Fibroblast of lung (primary cell): ENCODE measurements around the gene TMEM184A. TPM values are rescaled to one million over a fixed set of nuclear protein-coding genes. Genes with fewer than 3 reads are reported as not detected.

Source experiments
- DNase-seq, 2 donors: peaks; one replicate each; pipeline versions ENCODE4 v3.0.0 to v3.0.0-alpha.2; 2010; ENCODE audit warnings: low read depth in 2 of 2
- H2AFZ ChIP-seq: 2 replicates; pipeline ENCODE4 v1.5.1; 2012; ENCODE audit warnings: low read length, control low read depth, inconsistent platforms
- H3K27ac ChIP-seq: 2 replicates; pipeline ENCODE4 v1.5.1; 2011; ENCODE audit warnings: low read length, control low read depth; ENCODE audit not compliant: insufficient read depth
- H3K27me3 ChIP-seq: 2 replicates; pipeline ENCODE4 v1.5.1; 2011; ENCODE audit warnings: mild to moderate bottlenecking, low read length; ENCODE audit not compliant: control insufficient read depth, insufficient read depth
- H3K36me3 ChIP-seq: 2 replicates; pipeline ENCODE4 v1.5.1; 2011; ENCODE audit warnings: low read length; ENCODE audit not compliant: control insufficient read depth, insufficient read depth
- H3K4me1 ChIP-seq: 2 replicates; pipeline ENCODE4 v1.5.1; 2011; ENCODE audit warnings: low read length; ENCODE audit not compliant: control insufficient read depth, insufficient read depth; ENCODE audit errors: extremely low read depth
- H3K4me2 ChIP-seq: 2 replicates; pipeline ENCODE4 v1.5.1; 2011; ENCODE audit warnings: low read length, control low read depth; ENCODE audit not compliant: insufficient read depth; ENCODE audit errors: extremely low read depth
- H3K4me3 ChIP-seq, 4 experiments: fragments of 200-600 bp in 1 of 4; sonication (generic) in 1 of 4; replicated peaks in 1 of 4; 2 replicates each; pipeline ENCODE4 v1.5.1; 2011 to 2016; ENCODE audit warnings: low read length in 4 of 4, low read depth in 3 of 4, mild to moderate bottlenecking in 3 of 4, control low read depth in 2 of 4, inconsistent platforms in 1 of 4, mixed read lengths in 1 of 4; ENCODE audit not compliant: insufficient read depth in 1 of 4; ENCODE audit errors: control extremely low read depth in 1 of 4
- H3K79me2 ChIP-seq: 2 replicates; pipeline ENCODE4 v1.5.1; 2012; ENCODE audit warnings: mild to moderate bottlenecking, low read length, inconsistent platforms; ENCODE audit not compliant: control insufficient read depth, insufficient read depth
- H3K9ac ChIP-seq: 2 replicates; pipeline ENCODE4 v1.5.1; 2011; ENCODE audit warnings: mild to moderate bottlenecking, low read length, control low read depth; ENCODE audit not compliant: insufficient read depth
- H3K9me3 ChIP-seq: 2 replicates; pipeline ENCODE4 v1.5.1; 2012; ENCODE audit warnings: low read depth, low read length; ENCODE audit not compliant: control insufficient read depth, insufficient read depth
- H4K20me1 ChIP-seq: 2 replicates; pipeline ENCODE4 v1.5.1; 2011; ENCODE audit warnings: low read length; ENCODE audit not compliant: control insufficient read depth, insufficient read depth; ENCODE audit errors: extremely low read depth
- CTCF ChIP-seq, 2 donors: IDR thresholded peaks in 1 of 2; conservative IDR thresholded peaks in 1 of 2; 1 replicate in 1 of 2; 2 replicates in 1 of 2; pipeline ENCODE4 v1.5.1; 2011 to 2012; ENCODE audit warnings: low read length in 2 of 2, control low read depth in 1 of 2, inconsistent platforms in 1 of 2, low read depth in 1 of 2, mild to moderate bottlenecking in 1 of 2
- EZH2 ChIP-seq: IDR thresholded peaks from 2 replicates; pipeline ENCODE4 v1.5.1; 2012; ENCODE audit warnings: low read length, control low read depth, mild to moderate bottlenecking; ENCODE audit errors: missing control alignments
- polyA plus RNA-seq, 2 donors: library from polyadenylated mRNA; depleted of rRNA in 1 of 2; stranded (reverse) in 1 of 2; unstranded in 1 of 2; fragments of >200 nt; gene quantifications; 2 replicates each; pipeline ENCODE4 v1.2.1, GENCODE V29; 2011 to 2012; ENCODE audit warnings: missing spikeins in 1 of 2
- total RNA-seq: library from RNA; depleted of rRNA; stranded (reverse); fragments of >200 nt; gene quantifications from 2 replicates; pipeline ENCODE4 v1.2.1, GENCODE V29; 2014

The TMEM184A gene
- total and polyA plus RNA-seq, 2 donors (not counting 1 experiment from before 2014, with no cell fraction given): under 0.01 to 0.05 TPM

- TF ChIP-seq EZH2 (no peak), CTCF (conservative IDR thresholded peaks at IDR 0.05 in 1 of 2, IDR thresholded peaks at IDR 0.05 in 1 of 2; ENCODE audit: low read depth in 1 of 2, low read length in 2 of 2) (no peak)
- peaks cover 26% of the 10 kb centered on the region for H3K4me1 ChIP-seq
- peak overlapping the region; percentile 71 to 75 (median 73) for H3K4me3 ChIP-seq
- H3K9me3 ChIP-seq: no peaks in the 10 kb centered on the region
- no peak overlapping the region for H2AFZ ChIP-seq
- H3K27me3 ChIP-seq: peaks cover 6% of the 10 kb centered on the region
- peak overlapping the region; percentile 98 for H3K4me2 ChIP-seq
- H3K79me2 ChIP-seq: peaks cover 41% of the 10 kb centered on the region
- H3K36me3 ChIP-seq: peaks cover 8% of the 10 kb centered on the region
- peak in 1 of 2 donors; percentile 24 for DNase-seq
- peak overlapping the region; percentile 99 for H3K27ac ChIP-seq
- H4K20me1 ChIP-seq: no peaks in the 10 kb centered on the region
- peak overlapping the region; percentile 89 for H3K9ac ChIP-seq
These were observed 24.6 kb downstream of the TMEM184A start for GRCh38 chr7:1531263-1531978.

- peaks cover 4% of the 10 kb centered on the region for H3K36me3 ChIP-seq
- H3K4me2 ChIP-seq: peak overlapping the region; percentile 27
- TF ChIP-seq EZH2: no peak
- TF ChIP-seq CTCF (conservative IDR thresholded peaks at IDR 0.05 in 1 of 2, IDR thresholded peaks at IDR 0.05 in 1 of 2; ENCODE audit: low read depth in 1 of 2, low read length in 2 of 2): no peak
- H3K27me3 ChIP-seq: peaks cover 9% of the 10 kb centered on the region
- H3K79me2 ChIP-seq: peaks cover 36% of the 10 kb centered on the region
- H3K27ac ChIP-seq: peak overlapping the region; percentile 99
- H3K4me1 ChIP-seq: peaks cover 22% of the 10 kb centered on the region
- no peaks in the 10 kb centered on the region for H4K20me1 ChIP-seq
- H3K9ac ChIP-seq: peak overlapping the region; percentile 89
- H3K4me3 ChIP-seq: peak overlapping the region in 2 of 4 experiments; percentile 75
- no peak for DNase-seq
- no peak overlapping the region for H2AFZ ChIP-seq
- H3K9me3 ChIP-seq: no peaks in the 10 kb centered on the region
These were observed 25.1 kb downstream of the TMEM184A start for GRCh38 chr7:1530946-1531262.

- Histone ChIP-seq H3K4me1 (peaks cover 19% of the 10 kb centered on the region), H4K20me1 (no peaks in the 10 kb centered on the region), H3K9ac (no peak overlapping the region), H3K4me2 (no peak overlapping the region), H3K79me2 (peaks cover 23% of the 10 kb centered on the region), H3K36me3 (no peaks in the 10 kb centered on the region), H3K27ac (no peak overlapping the region), H3K9me3 (no peaks in the 10 kb centered on the region), H2AFZ (no peak overlapping the region), H3K4me3 (no peak overlapping the region), H3K27me3 (peaks cover 14% of the 10 kb centered on the region)
- no peak for DNase-seq
- TF ChIP-seq CTCF (conservative IDR thresholded peaks at IDR 0.05 in 1 of 2, IDR thresholded peaks at IDR 0.05 in 1 of 2; ENCODE audit: low read depth in 1 of 2, low read length in 2 of 2) (no peak), EZH2 (no peak)
These were observed 26.5 kb downstream of the TMEM184A start for GRCh38 chr7:1529383-1530116.
